Karpas-422 (cell line): ENCODE measurements around the gene PLEKHA5. TPM values are rescaled to one million over a fixed set of nuclear protein-coding genes. Genes with fewer than 3 reads are reported as not detected.

Source experiments
- DNase-seq: peaks from one replicate; pipeline ENCODE4 v3.0.0-alpha.2; 2015
- H2AFZ ChIP-seq: fragments of 200-600 bp; sonication (generic); 2 replicates; pipeline ENCODE4 v1.6.1; 2014; ENCODE audit warnings: antibody characterized with exemption, low read length, mixed read lengths
- H3K27ac ChIP-seq: fragments of 200-600 bp; sonication (generic); 2 replicates; pipeline ENCODE4 v1.5.1; 2014; ENCODE audit warnings: mild to moderate bottlenecking, low read length, moderate library complexity
- H3K27me3 ChIP-seq: fragments of 200-600 bp; sonication (generic); 2 replicates; pipeline ENCODE4 v1.6.1; 2014; ENCODE audit warnings: low read length, mixed read lengths
- H3K36me3 ChIP-seq: fragments of 200-600 bp; sonication (generic); 2 replicates; pipeline ENCODE4 v1.6.1; 2014; ENCODE audit warnings: low read length, mixed read lengths; ENCODE audit not compliant: insufficient read depth
- H3K4me1 ChIP-seq: fragments of 200-600 bp; sonication (generic); 2 replicates; pipeline ENCODE4 v1.6.1; 2014; ENCODE audit warnings: mild to moderate bottlenecking, low read length, mixed read lengths
- H3K4me2 ChIP-seq: fragments of 200-600 bp; sonication (generic); 2 replicates; pipeline ENCODE4 v1.6.1; 2014; ENCODE audit warnings: low read length, low read depth, mild to moderate bottlenecking; ENCODE audit not compliant: poor library complexity, severe bottlenecking
- H3K4me3 ChIP-seq: fragments of 200-600 bp; sonication (generic); 2 replicates; pipeline ENCODE4 v1.5.1; 2014; ENCODE audit warnings: mild to moderate bottlenecking, antibody characterized with exemption, low read length, mixed read lengths
- H3K79me2 ChIP-seq: fragments of 200-600 bp; sonication (generic); 2 replicates; pipeline ENCODE4 v1.6.1; 2014; ENCODE audit warnings: mild to moderate bottlenecking, low read length, mixed read lengths
- H3K9ac ChIP-seq: fragments of 200-600 bp; sonication (generic); 2 replicates; pipeline ENCODE4 v1.6.0; 2014; ENCODE audit warnings: low read length
- H3K9me2 ChIP-seq: fragments of 200-600 bp; sonication (generic), shearing (Covaris generic); replicated peaks from 2 replicates; pipeline ENCODE4 v1.6.0; 2014; ENCODE audit warnings: mild to moderate bottlenecking, low read length, moderate library complexity; ENCODE audit not compliant: insufficient read depth
- H3K9me3 ChIP-seq: fragments of 300-700, 200-600 bp; sonication (generic); 2 replicates; pipeline ENCODE4 v1.6.1; 2014; ENCODE audit warnings: low read length, mixed read lengths
- H4K20me1 ChIP-seq: fragments of 200-600 bp; sonication (generic); 2 replicates; pipeline ENCODE4 v1.6.1; 2014; ENCODE audit warnings: mild to moderate bottlenecking, antibody characterized with exemption, low read length, low read depth; ENCODE audit not compliant: insufficient read depth
- total RNA-seq: library from RNA; depleted of rRNA; stranded (reverse); fragments of >200 nt; shearing (Covaris generic); gene quantifications from 2 replicates; pipeline ENCODE4 v1.2.3, GENCODE V29; 2014; ENCODE audit warnings: low replicate concordance

Gene PLEKHA5
- total RNA-seq, 1 experiment from 2014 or later = 189 TPM

GRCh38 chr12:19245666-19246065, 116.1 kb downstream of the PLEKHA5 start:
- no peak overlapping the region for H3K4me2 ChIP-seq
- H4K20me1 ChIP-seq = no peaks in the 10 kb centered on the region

GRCh38 chr12:19246933-19247332, 117.4 kb downstream of the PLEKHA5 start:
- Histone ChIP-seq H3K9me3 (no peaks in the 10 kb centered on the region), H3K27ac (no peak overlapping the region), H2AFZ (no peak overlapping the region), H3K4me3 (no peak overlapping the region), H3K4me1 (peaks cover 26% of the 10 kb centered on the region), H3K79me2 (peaks cover 88% of the 10 kb centered on the region), H3K36me3 (no peaks in the 10 kb centered on the region), H3K27me3 (no peaks in the 10 kb centered on the region), H4K20me1 (no peaks in the 10 kb centered on the region), H3K9me2 (no peaks in the 10 kb centered on the region), H3K9ac (no peak overlapping the region), H3K4me2 (no peak overlapping the region)
- no peak for DNase-seq

More at GRCh38 chr12:19245666-19246065, 116.1 kb downstream of the PLEKHA5 start:
- H2AFZ ChIP-seq = no peak overlapping the region
- no peak overlapping the region for H3K9ac ChIP-seq
- no peak for DNase-seq
- H3K27me3 ChIP-seq = no peaks in the 10 kb centered on the region
- no peaks in the 10 kb centered on the region for H3K9me3 ChIP-seq
- no peak overlapping the region for H3K4me3 ChIP-seq
- H3K27ac ChIP-seq = no peak overlapping the region
- H3K79me2 ChIP-seq = peaks cover 92% of the 10 kb centered on the region
- H3K4me1 ChIP-seq = peaks cover 34% of the 10 kb centered on the region
- no peaks in the 10 kb centered on the region for H3K36me3 ChIP-seq
- H3K9me2 ChIP-seq = no peaks in the 10 kb centered on the region

DNA sequence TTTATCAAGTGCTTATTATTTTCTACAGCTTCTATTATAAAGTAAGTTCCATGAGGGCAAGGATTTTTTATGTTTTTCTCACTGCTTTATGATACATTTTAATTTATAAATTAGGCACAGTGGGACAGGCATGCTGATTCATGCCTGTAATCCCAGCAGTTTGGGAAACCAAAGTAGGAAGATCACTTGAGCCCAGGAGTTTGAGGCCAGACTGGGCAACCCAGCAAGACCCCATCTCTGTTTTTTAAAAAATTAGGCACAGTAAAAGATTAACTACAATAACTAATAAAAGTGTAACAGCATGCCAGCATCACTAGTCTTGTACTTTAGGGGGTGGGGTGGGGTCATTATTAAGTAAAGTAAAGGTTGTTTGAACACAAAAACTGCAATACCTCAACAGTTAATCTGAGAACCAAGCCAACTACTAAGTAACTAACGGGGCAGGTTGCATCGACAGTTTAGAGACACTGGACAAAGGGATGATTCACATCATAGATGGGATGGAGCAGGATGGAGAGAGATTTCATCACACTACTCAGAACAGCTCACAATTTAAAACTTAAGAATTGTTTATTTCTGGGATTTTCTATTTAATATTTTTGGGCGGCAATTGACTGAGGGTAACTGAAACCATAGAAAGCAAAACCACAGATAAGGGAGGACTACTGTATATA, 119.5 kb downstream of the PLEKHA5 start:
- Histone ChIP-seq H3K9me3 (no peaks in the 10 kb centered on the region), H3K4me3 (no peak overlapping the region), H3K9ac (no peak overlapping the region), H3K4me2 (no peak overlapping the region), H3K4me1 (peaks cover 8% of the 10 kb centered on the region), H3K79me2 (peaks cover 82% of the 10 kb centered on the region), H3K9me2 (no peaks in the 10 kb centered on the region), H4K20me1 (no peaks in the 10 kb centered on the region), H2AFZ (no peak overlapping the region), H3K27me3 (no peaks in the 10 kb centered on the region), H3K27ac (no peak overlapping the region), H3K36me3 (0 out of 2 replicates have a peak, but pooled peaks cover 3% of the 10 kb centered on the region)
- DNase-seq = no peak

DNA sequence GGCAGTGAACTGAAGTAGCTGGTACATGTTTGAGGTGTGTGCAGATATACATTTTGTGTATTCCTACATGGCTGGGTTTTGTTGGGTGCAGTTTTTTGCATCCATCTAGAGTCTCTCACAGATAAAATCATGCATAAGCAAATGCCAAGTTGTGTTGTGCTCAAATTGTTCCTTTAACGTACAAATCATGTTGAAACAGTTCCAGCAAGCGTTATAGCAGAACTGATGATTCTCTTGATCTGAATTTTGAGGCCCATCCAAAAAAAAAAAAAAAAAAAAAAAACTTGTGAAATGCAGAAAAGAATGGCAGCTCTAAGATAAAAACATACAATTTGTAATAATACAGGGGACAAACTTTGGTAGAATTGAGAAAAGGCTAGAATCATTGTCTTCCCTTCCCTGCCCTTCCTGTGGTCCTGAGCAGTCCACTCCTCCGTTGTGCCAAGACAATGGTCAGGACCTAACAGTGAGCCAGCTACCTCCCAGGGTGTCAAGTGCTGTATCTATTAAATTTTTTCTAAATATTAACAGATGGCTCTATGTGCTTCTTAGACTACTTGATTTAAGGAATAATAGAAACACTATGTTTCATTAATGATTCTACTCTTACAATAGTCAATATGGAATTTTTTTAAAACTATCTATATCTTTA, 122.1 kb downstream of the PLEKHA5 start:
- Histone ChIP-seq H3K9me2 (no peaks in the 10 kb centered on the region), H3K27ac (no peak overlapping the region), H3K9me3 (no peaks in the 10 kb centered on the region), H3K9ac (no peak overlapping the region), H3K4me3 (no peak overlapping the region), H3K4me2 (no peak overlapping the region), H3K4me1 (peaks cover 7% of the 10 kb centered on the region), H2AFZ (no peak overlapping the region), H4K20me1 (no peaks in the 10 kb centered on the region), H3K79me2 (peaks cover 75% of the 10 kb centered on the region), H3K27me3 (no peaks in the 10 kb centered on the region), H3K36me3 (peaks cover 3% of the 10 kb centered on the region)
- no peak for DNase-seq

GRCh38 chr12:19260135-19260534, 130.6 kb downstream of the PLEKHA5 start:
- Histone ChIP-seq H3K27ac (no peak overlapping the region), H4K20me1 (no peaks in the 10 kb centered on the region), H3K4me3 (no peak overlapping the region), H3K36me3 (peaks cover 36% of the 10 kb centered on the region; the same call in 1 of the 2 replicates), H3K27me3 (no peaks in the 10 kb centered on the region), H3K4me2 (no peak overlapping the region), H3K79me2 (peaks cover 27% of the 10 kb centered on the region), H3K4me1 (no peaks in the 10 kb centered on the region), H3K9me2 (no peaks in the 10 kb centered on the region), H2AFZ (no peak overlapping the region), H3K9me3 (no peaks in the 10 kb centered on the region), H3K9ac (no peak overlapping the region)
- DNase-seq = no peak

DNA sequence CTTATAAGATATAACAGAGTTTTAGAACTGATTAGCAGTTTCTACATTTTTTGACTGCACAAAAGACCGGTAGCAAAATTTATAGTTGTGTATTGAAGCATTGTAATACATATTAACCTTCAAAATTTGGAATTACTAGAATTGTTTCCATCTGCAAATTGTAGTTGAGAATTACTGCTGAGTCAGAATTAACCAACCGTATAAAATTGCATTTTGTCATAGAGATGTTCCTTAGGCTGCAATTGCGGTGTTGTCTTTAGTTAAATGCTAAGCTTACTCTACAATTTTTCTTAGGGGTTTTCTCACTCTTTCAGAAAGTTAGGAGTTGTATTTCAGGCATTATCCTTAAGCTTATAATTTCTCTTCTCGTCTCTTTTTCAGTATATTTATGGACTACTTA, 132.2 kb downstream of the PLEKHA5 start:
- no peaks in the 10 kb centered on the region for H3K9me3 ChIP-seq
- no peaks in the 10 kb centered on the region for H3K27me3 ChIP-seq
- no peak overlapping the region for H3K9ac ChIP-seq
- peaks cover 19% of the 10 kb centered on the region for H3K79me2 ChIP-seq
- H2AFZ ChIP-seq = no peak overlapping the region
- no peaks in the 10 kb centered on the region for H3K9me2 ChIP-seq
- DNase-seq = no peak
- no peak overlapping the region for H3K4me3 ChIP-seq
- H4K20me1 ChIP-seq = no peaks in the 10 kb centered on the region
- H3K4me1 ChIP-seq = no peaks in the 10 kb centered on the region
- no peak overlapping the region for H3K4me2 ChIP-seq
- H3K36me3 ChIP-seq = peaks cover 39% of the 10 kb centered on the region; the same call in 1 of the 2 replicates
- H3K27ac ChIP-seq = no peak overlapping the region

- H4K20me1 ChIP-seq = no peaks in the 10 kb centered on the region
- no peaks in the 10 kb centered on the region for H3K9me3 ChIP-seq
- H3K4me1 ChIP-seq = no peaks in the 10 kb centered on the region
- no peak overlapping the region for H3K27ac ChIP-seq
- H3K4me3 ChIP-seq = no peak overlapping the region
- no peaks in the 10 kb centered on the region for H3K27me3 ChIP-seq
- DNase-seq = no peak
- no peak overlapping the region for H2AFZ ChIP-seq
- no peak overlapping the region for H3K4me2 ChIP-seq
- no peaks in the 10 kb centered on the region for H3K9me2 ChIP-seq
- no peak overlapping the region for H3K9ac ChIP-seq
- H3K79me2 ChIP-seq = peaks cover 12% of the 10 kb centered on the region; the same call in 1 of the 2 replicates
- H3K36me3 ChIP-seq = peaks cover 28% of the 10 kb centered on the region; the same call in 1 of the 2 replicates
Observed at GRCh38 chr12:19263672-19264071, 134.1 kb downstream of the PLEKHA5 start.

GRCh38 chr12:19273482-19274330, 144.2 kb downstream of the PLEKHA5 start:
- no peak for DNase-seq

More at GRCh38 chr12:19273482-19274330, 144.2 kb downstream of the PLEKHA5 start:
- Histone ChIP-seq H3K36me3 (peaks cover 23% of the 10 kb centered on the region), H3K4me2 (no peak overlapping the region), H3K9me2 (no peaks in the 10 kb centered on the region), H3K9ac (no peak overlapping the region), H3K4me1 (peaks cover 11% of the 10 kb centered on the region; the same call in 1 of the 2 replicates), H4K20me1 (no peaks in the 10 kb centered on the region), H3K27ac (no peak overlapping the region), H3K27me3 (no peaks in the 10 kb centered on the region), H2AFZ (no peak overlapping the region), H3K9me3 (no peaks in the 10 kb centered on the region), H3K79me2 (peaks cover 42% of the 10 kb centered on the region), H3K4me3 (no peak overlapping the region)
